HG02970 (cell line): Measurements from ENCODE around the gene AICDA.
"Not testable (repeated sequence)": the region's sequence is repeated elsewhere in the genome, so short reads cannot be mapped to it uniquely, and the experiment has no call there.

Source experiments
- ATAC-seq: cut with Tn5 transposase; IDR thresholded peaks from one replicate; pipeline ENCODE4 v1.9.1; 2021; ENCODE audit warnings: mild to moderate bottlenecking, moderate library complexity, moderate number of reproducible peaks; ENCODE audit not compliant: unreplicated experiment, low FRiP score

AICDA gene

DNA sequence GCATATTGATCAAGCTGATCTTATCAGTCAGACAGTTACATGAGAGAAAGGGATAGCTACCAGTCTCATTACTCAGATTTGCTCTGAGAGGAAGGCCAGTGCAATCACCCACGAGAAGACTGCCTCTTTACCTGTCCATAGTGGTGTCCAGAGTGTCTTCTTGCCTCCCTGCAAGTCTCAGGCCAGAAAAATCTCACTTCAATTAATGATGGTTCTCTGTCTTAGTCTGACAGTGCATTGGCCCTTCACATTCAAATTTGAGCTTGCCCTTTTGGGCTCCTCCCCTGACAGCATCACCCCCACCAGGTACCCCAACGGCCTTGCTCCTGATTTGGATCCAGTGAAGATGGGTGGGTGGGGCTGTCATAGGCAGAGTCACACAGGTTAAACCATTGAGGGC lies at the start of gene AICDA:
Gene AICDA, minus strand, starts transcription at position 231 of the 400 bp plus-strand sequence. Its CDS starts 92 bp downstream, at position 139.
- ATAC-seq, result no peak

DNA sequence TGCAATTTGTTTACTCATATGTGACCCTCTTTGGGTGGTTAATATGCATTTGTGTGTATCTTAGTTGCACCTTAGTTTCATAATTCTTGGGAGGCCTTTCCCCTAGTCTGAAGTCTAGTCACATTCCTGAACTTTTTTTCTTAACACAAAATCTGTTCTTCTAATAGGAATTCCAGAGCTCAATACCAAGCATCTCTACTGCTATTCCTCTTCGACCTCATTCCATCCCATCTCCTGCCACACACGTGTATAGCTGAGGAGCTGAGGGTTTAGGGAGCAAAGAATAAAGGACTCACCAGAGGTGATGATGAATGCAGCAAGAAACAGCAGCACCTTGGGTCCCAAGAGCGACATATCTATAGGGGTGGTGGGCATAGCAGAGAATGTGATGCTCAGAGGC lies 49.1 kb upstream of the AICDA start:
- ATAC-seq, result no peak

DNA sequence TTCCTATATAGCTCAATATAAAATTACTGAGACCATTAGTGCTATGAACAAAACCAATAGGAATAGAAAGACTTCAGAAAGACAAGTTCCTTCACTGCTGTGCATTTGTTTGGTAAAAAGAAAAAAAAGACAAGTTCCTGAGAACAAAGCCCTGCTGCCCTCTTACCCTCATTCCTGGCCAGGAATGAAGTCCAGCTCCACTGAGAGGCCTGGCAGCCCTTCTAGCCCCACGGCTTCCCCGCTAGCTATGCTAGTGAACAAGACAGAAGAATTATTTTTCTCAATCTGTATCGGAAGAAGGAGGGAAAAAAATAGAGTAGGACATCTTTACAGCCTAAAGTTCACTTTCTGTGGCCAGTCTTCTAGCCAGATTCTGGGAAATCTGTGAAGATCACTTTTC lies 48.4 kb upstream of the AICDA start:
- no peak for ATAC-seq

DNA sequence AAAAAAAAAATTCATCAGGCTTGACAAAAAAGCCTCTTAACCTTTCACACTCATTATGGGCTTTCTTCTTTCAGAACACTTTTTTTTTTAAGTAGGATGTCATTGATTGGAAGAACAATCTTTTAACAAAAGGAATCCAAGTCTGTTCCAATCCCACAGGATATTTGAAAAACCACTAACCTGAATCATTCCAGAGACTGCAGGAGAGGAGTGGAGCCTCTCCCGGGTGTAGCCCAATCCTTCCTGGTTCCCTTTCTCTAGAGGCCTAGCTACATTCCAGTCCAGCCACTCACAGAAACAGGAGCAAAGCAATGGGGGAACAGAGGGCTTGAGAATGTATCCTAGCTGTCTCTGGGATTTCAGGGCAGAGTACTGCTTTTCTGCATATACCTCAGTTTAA lies 45.7 kb upstream of the AICDA start:
- ATAC-seq, result no peak

DNA sequence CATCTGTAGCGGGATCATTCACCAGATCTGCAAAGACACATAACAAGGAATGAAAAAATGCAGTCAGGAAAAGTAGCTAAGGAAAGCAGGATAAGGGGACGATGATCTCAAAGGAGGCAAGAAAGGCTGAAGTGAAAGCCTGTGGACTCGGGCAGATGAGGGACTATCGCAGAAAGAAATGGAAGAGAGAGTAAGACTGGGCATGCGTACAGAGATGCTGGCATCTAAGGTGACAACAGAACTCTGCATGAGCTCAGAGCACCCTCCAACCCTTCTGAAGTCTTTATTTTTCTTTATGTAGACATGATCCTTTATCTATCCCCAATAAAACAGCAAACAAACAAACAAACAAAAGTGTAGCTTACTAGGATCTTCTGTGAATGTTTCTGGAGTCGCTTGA lies 42.8 kb upstream of the AICDA start:
- no peak for ATAC-seq

DNA sequence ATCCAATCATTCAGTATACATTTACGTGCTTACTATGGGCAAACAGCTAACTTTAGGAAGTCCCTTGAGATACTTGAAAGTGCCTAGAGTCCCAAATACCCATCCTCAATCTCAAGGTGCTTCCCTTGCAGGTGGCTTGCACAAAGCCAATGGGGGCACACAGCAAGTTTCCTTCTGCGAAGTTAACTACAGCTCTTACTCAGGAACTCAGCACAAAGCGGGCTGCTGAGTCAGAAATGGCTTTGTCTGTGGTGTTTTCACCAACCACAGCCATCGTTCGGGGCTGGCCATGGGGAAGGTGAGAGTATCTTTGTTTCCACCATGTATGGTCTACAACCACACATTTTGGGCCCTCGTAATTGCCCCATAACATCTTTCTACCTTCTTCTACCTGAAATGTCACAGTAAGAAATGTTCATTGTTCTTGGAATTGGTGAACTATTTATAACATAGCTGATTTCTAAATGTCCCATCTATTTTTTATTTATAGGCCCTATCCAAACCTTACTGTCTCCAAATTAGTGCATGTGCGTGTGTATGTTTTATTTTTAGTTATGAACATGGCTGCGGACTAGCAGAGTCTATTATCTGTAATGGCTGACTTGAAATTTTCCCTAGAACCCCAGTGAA lies 36.0 kb upstream of the AICDA start:
- ATAC-seq, result peak; percentile 54

DNA sequence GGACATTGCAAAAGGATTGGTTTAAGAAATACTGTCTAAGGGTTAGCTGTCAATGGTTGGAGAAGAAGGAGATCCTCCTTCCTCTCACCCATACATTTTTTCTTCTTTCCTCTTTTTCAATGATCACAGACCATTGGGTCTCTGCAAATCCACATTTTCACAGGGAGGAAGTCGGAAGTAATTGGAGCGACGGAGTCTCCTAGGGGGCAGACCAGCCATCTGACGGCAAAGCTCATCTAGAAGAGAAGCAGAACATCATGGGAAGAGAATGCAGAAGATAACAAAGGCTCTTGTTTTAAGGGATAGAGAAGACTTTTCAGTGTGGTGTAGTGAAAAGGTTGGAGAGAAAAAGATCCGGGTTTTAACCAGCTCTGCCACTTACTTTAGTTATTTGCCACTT lies 35.3 kb upstream of the AICDA start:
- no peak for ATAC-seq

DNA sequence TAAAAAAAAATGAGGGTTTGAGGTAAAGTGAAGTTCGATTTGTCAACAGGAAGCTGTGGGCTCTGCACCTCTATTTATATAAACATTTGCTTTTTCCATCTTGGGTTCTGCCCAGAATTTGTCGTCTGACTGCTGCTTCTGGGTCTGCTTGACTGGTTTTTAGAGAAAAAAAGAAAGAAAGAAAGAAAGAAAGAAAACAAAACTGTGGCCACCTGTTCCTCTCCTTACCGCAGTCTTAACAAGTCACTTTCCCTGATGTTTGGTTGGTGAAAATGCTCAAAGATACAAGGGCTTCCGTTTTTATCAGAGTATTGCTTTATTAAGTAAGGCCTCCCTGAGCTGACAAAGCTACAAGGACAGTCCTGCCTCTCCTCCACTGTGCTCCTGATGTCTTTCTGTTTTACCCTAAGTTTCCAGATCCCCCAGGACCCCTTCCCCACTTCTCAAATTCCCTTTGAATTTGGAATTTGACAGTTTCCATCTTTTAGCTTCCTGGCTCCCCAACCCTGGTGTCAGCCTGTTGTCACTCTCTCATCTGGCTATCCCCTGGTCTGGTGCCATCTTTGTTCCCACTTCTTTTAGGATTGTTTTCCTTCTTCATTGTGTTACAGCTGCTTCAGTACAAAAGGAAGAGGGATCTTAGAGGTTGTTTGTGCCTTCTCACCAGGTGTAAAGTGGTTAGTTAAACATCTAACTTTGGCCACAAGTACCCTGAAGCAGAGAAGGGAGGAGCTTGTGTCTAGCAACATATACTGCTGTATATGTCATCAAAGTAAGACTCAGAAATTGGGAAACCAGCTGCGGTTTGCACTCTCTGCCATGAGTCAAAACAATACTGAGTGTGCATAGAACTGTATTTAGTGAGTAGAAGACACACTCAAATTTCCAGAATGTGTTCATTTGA lies 31.9 kb upstream of the AICDA start:
- ATAC-seq, result peak; percentile 59

DNA sequence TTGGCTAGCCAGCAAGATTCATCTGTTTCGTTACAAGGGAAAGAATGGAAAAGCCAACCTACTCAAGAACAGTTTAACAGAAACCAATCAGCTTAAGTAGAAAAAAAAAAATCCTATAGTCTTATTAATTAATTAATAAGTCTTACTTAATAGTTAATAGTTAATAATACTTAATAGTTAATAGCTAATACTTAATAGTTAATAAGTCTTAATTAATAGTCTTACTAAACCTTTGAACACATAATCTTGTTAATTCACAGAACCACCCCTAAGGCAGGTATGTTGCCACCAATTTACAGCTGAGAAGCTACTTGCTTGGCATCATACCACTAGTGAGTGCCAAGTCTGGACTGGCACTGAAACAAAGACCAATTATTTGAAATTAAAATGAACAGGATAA lies 30.1 kb upstream of the AICDA start:
- ATAC-seq, result no peak

DNA sequence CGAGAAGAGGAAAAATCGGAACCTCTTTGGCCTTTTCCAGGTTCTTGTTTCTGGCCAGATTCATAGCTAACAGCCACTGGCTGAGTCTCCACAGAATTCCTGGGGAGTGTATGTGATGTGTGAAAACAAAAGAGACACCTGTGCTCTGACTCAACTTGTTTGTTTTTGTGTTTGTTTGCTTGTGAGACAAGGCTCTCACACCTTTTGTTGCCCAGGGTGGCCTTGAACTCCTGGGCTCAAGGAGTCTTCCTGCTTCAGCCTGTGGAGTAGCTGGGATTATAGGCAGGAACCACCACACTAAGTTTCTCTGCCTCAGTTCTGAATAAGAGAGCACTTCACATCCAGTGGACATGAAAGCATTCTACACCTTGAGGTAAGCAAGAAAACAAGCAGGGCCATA lies 27.3 kb upstream of the AICDA start:
- no peak for ATAC-seq

DNA sequence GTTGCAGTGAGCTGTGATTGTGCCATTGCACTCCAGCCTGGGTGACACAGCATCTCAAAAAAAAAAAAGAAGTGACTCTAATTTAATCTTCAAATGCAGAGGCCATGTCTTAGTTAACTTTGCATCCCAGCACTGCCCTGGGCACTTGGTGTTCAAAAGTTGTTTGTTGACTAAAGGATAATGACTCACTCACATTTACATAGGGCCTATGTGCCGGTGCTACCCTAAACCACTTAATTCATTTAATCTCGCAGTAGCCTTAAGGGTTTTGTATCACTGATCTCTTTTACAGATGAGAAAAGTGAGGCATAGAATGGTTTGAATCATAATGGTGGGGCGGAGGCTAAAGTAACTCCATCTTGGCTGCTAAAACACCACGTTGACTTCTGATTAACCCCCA lies 26.3 kb upstream of the AICDA start:
- ATAC-seq, result no peak

DNA sequence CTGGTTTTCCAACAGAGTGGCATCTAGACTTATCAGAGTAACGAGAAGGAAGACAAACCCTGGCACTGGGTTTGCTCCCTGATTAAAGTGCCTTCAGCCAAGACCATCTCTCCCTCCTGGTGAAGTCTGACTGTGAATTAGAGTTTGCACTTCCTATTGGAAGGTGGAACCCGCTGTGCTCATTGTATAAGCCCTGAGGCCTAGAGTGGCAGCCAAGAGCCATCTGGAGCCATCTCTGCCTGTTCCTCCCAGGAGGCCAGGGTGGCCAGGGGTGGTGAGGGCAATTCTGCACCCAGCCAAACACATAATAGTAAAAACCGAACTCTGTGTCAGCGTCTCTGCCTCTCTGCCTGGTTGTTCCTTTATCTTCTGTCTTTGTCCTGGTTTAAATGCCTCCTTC lies 25.0 kb upstream of the AICDA start:
- no peak for ATAC-seq

DNA sequence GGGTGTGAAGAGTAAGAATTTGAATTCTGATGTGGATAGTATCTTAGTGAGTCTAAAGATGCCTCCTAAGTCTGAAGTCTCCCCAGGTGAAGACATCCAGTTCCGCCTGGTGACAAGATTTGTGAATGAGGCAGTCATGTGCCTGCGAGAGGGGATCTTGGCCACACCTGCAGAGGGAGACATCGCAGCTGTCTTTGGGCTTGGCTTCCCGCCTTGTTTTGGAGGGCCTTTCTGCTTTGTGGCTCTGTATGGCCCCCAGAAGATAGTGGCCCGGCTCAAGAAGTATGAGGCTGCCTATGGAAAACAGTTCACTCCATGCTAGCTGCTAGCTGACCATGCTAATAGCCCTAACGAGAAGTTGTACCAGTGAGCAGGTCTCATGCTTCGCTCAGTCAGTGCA lies 24.6 kb upstream of the AICDA start:
- no peak for ATAC-seq

DNA sequence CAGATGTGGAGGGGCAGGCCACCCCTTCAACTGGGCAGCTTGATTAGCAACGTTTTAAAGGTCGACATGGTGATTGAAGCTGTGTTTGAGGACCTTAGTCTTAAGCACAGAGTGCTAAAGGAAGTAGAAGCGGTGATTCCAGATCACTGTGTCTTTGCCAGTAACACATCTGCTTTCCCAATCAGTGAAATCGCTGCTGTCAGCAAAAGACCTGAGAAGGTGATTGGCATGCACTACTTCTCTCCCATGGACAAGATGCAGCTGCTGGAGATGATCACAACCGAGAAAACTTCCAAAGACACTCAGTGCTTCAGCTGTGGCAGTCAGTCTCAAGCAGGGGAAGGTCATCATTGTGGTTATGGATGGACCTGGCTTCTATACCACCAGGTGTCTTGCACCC lies 23.9 kb upstream of the AICDA start:
- no peak for ATAC-seq

DNA sequence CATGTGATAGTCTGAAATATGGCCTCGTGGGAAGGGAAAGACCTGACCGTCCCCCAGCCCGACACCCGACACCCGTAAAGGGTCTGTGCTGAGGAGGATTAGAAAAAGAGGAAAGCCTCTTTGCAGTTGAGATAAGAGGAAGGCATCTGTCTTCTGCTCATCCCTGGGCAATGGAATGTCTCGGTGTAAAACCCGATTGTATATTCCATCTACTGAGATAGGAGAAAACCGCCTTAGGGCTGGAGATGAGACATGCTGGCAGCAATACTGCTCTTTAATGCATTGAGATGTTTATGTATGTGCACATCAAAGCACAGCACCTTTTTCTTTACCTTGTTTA lies 23.3 kb upstream of the AICDA start:
- ATAC-seq, result not testable (repeated sequence)

DNA sequence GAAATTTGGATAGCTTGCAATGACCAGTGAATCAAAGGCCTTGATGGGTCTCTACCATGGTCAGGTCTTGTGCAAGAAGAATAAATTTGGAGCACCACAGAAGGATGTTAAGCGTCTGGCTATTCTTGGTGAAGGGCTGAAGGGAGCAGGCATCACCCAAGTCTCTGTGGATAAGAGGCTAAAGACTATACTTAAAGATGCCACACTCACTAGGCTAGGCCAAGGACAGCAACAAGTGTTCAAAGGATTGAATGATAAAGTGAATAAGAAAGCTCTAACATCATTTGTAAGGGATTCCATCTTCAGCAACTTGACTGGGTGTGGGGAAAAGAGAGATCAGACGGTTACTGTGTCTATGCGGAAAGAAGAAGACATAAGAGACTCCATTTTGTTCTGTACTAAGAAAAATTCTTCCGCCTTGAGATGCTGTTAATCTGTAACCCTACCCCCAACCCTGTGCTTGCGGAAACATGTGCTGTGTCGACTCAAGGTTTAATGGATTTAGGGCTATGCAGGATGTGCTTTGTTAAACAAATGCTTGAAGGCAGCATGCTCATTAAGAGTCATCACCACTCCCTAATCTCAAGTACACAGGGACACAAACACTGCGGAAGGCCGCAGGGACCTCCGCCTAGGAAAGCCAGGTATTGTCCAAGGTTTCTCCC lies 22.8 kb upstream of the AICDA start:
- ATAC-seq, result not testable (repeated sequence)

DNA sequence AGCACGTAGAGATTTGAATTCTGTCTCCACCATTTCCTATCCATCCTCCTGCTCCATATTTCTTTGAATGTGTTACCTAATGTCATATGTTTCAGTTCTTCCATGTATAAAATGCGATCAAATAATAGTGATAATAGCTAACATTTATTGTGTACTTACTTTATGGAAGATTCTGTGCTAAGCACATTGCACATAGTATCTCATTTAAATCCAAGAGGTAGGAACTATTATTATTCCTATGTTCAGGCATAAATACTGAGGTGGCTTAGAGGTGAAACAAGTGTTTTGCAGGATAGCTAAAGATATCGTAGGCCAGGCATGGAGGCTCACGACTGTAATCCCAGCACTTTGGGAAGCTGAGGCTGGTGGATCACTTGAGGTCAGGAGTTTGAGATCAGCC lies 17.5 kb upstream of the AICDA start:
- ATAC-seq, result no peak

DNA sequence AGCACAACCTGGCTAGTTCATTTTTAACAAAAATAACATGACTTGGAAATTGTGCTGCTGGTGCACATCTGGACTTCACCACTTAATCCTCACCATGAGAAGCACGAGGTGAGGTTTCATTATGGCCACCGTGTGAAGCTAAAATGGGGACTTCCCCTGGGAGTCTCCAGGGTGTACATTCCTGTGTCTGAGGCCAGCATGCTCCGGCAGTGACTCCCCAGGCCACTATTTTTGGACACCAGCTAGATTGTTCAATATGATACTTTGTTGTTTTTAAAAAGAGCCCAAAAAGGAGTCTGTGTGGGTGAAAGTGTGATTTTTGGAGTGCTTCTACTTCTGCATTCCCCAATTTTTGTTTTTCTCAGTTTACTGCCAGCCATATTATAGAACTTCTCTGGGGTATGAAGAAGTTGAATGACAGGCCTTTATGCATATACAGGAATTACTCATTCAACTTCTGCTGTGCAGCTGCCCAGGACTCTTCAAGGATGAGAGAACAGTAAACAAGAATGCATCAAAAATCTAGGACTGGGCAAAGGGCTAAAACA lies 16.9 kb upstream of the AICDA start:
- ATAC-seq, result peak; percentile 93

DNA sequence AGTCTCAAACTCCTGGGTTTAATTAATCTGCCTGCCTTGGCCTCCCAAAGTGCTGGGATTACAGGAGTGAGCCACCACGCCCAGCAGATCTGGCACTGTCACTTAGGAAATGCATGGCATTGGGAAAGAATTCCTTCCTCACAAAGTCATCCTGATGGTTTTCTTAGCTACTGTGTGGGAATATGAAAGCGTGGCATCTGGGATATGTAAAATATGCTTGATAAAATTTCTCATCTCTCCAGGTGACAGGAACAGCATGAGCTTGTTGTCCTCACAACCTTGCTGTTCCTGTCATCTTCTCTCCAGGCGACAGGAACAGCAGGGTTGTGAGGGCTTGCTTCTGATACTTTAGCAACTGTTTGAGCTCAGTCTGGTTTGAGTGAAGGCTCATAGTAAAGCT lies 16.1 kb upstream of the AICDA start:
- ATAC-seq, result no peak

DNA sequence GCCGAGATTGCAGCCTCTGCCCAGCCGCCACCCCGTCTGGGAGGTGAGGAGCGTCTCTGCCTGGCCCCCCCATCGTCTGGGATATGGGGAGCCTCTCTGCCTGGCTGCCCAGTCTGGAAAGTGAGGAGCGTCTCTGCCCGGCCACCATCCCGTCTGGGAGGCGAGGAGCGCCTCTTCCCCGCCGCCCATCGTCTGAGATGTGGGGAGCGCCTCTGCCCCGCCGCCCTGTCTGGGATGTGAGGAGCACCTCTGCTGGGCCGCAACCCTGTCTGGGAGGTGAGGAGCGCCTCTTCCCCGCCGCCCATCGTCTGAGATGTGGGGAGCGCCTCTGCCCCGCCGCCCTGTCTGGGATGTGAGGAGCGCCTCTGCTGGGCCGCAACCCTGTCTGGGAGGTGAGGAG lies 12.1 kb upstream of the AICDA start:
- not testable (repeated sequence) for ATAC-seq

DNA sequence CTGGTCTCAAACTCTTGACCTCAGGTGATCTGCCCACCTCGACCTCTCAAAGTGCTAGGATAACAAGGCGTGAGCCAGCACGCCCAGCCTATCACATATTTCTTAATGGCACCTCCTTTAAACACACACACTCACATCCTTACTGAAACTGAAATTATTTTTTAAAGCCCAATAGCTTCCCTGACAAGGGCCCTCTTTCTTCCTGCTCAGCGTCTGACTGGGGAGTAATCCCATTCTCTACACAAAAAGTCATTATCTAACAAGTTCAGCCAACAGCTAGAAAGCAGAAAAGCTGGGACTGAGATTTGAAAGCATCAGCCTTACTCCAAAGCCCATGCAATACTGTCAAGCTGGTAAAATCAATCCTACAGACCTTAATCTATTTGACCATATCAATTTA lies 10.0 kb upstream of the AICDA start:
- no peak for ATAC-seq
